M059J (cell line): ENCODE measurements around the gene APMAP. TPM values are rescaled to one million over a fixed set of nuclear protein-coding genes. Genes with fewer than 3 reads are reported as not detected.

ENCODE experiments used
- total RNA-seq: library from RNA; depleted of rRNA; stranded (reverse); fragments of >200 nt; shearing (Covaris generic); gene quantifications from 2 replicates; pipeline ENCODE4 v1.2.3, GENCODE V29; 2014; rRNA removed

The APMAP gene
- total RNA-seq, 1 experiment from 2014 or later = 214 TPM

Other genes with a start within 250 kb of the APMAP start
- 4.2 and 6.8 TPM in 2 replicates for gene CST7, start 43.5 kb downstream of the APMAP start, total RNA-seq
- gene ACSS1, start 65.4 kb upstream of the APMAP start, total RNA-seq = 0.17 and 0.32 TPM in 2 replicates
- gene VSX1, start 89.4 kb upstream of the APMAP start, total RNA-seq = 0.32 TPM in 1 of 2 replicates, not detected in the other
- gene ENTPD6, start 203.0 kb upstream of the APMAP start, total RNA-seq = 57.9 and 67.9 TPM in 2 replicates